Measurements from ENCODE around the gene TMED3. TPM values are rescaled to one million over a fixed set of nuclear protein-coding genes. Genes with fewer than 3 reads are reported as not detected.

TMED3 gene
- total RNA-seq = 98.2 and 104 TPM in 2 replicates

DNA sequence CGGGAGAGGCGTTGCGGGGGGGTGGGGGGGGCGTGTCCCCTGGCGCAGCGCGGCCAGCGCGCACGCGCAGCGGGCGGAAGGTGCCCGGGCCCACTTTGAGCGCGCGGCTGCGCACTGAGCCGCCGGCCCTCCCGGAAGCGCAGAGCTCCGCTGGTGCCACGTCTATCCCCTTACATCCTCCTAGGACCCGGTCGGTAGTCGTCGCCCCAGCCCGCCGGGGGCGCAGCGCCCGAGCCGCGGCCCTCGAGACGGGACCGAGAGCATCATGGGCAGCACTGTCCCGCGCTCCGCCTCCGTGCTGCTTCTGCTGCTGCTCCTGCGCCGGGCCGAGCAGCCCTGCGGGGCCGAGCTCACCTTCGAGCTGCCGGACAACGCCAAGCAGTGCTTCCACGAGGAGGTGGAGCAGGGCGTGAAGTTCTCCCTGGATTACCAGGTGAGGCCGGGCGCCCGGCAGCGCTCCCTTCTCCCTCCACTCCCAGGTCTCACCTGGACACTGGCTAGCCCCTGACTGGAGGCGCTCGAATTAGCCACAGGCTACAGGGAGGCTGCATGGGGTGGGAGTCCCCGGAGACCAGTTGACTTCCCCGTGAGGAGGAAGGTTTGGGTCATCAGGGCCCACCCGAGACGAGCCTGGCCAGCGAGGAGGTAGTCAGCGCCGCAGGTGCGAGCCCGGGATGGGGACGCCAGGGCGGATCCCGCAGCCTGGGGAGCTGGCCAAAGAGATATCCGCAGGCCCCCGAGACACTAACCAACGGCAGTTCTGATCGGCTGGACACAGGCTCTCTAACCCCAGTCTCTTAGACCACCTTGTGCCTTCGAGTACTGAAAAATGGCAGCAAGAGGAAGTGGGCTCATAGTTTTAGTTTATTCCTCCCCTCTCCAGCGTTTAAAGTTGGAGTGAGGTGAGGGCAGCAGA lies at the start of gene TMED3:
TSS of gene TMED3 (plus strand) at position 128 of the 916 bp plus-strand sequence. CDS start at position 266, 138 bp downstream.
- DNase-seq (ENCODE audit: low read depth) = peak; percentile 89
- TF ChIP-seq, protein P1, sequence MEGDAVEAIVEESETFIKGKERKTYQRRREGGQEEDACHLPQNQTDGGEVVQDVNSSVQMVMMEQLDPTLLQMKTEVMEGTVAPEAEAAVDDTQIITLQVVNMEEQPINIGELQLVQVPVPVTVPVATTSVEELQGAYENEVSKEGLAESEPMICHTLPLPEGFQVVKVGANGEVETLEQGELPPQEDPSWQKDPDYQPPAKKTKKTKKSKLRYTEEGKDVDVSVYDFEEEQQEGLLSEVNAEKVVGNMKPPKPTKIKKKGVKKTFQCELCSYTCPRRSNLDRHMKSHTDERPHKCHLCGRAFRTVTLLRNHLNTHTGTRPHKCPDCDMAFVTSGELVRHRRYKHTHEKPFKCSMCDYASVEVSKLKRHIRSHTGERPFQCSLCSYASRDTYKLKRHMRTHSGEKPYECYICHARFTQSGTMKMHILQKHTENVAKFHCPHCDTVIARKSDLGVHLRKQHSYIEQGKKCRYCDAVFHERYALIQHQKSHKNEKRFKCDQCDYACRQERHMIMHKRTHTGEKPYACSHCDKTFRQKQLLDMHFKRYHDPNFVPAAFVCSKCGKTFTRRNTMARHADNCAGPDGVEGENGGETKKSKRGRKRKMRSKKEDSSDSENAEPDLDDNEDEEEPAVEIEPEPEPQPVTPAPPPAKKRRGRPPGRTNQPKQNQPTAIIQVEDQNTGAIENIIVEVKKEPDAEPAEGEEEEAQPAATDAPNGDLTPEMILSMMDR (IDR thresholded peaks at IDR 0.05; ENCODE audit: insufficient read depth, low read depth, low read length) = peak; percentile 30
- peak within 1 kb of the TSS; percentile 95 for H3K4me3 ChIP-seq (ENCODE audit: low read depth, low read length)

DNA sequence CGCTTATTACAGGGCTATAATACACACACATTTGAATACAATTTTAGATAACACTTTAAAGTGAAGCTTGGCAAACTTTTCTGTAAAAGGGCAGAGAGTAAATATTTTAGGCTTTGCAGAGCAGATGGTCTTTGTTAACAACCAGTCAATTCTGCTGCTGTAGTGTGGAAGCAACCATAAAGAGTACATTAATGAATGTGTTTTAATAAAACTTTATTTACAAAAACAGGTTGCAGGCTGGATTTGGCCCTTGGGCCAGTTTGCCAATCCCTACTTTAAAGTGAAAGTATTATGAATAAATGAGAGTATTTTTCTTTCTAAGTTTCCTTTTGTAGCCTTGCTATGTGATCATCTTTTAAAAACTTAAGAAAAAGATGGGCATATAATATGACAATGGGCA lies 49.1 kb upstream of the TMED3 start:
- no peak for DNase-seq (ENCODE audit: low read depth)
- H3K4me3 ChIP-seq (ENCODE audit: low read depth, low read length) = no peak overlapping the region
- TF ChIP-seq, protein P1 (IDR thresholded peaks at IDR 0.05; ENCODE audit: insufficient read depth, low read depth, low read length) = no peak

DNA sequence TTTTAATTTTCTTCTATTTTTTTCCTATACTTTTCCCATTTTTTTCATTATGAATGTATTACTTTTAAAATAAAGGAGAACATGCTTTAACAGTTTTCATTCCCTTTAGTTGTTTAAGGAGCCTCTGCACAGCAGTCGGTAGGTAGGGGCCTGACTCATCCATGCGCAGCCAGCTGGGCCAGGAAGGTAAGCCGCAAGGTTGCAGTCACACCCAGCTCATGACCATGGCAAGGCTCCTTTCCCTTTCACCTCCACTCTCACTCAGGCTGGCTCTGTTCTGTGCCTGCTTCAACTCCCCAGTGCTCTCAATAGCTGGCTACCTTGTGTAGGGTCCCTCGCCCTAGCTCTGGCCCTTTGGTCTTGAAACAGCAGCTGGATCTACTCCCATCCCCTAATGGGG lies 45.7 kb upstream of the TMED3 start:
- H3K4me3 ChIP-seq (ENCODE audit: low read depth, low read length) = no peak overlapping the region
- no peak for DNase-seq (ENCODE audit: low read depth)
- TF ChIP-seq, protein P1 (IDR thresholded peaks at IDR 0.05; ENCODE audit: insufficient read depth, low read depth, low read length) = no peak

DNA sequence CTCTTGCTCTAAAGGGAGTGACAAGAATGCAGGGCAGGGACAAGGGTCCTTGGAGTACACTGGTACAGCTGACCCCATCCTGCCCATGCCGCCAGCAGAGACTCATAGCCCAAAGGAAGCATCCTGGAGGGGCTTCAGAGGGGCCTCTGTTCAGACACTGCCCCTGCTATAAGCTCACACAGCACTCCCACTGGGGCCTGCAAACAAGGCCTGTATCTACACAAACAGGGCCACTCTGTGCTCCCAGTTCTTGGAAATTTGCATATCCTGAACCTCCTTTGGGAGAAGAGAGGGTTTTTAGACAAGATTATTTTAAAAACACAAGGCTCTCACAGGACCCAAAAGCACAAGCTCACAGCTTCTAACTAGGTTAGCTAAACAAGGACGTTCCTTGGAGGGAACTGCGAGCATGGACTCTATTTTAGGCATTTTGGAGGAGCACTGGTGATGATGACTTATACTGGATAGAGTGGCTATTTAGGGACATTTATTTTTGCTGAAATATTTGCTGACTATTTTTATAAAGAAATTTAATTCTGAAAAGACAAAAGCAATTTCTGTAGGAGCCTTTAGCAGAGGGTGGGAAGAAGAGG lies 44.8 kb upstream of the TMED3 start:
- TF ChIP-seq, protein P1 (IDR thresholded peaks at IDR 0.05; ENCODE audit: insufficient read depth, low read depth, low read length) = no peak
- no peak for DNase-seq (ENCODE audit: low read depth)
- no peak overlapping the region for H3K4me3 ChIP-seq (ENCODE audit: low read depth, low read length)

DNA sequence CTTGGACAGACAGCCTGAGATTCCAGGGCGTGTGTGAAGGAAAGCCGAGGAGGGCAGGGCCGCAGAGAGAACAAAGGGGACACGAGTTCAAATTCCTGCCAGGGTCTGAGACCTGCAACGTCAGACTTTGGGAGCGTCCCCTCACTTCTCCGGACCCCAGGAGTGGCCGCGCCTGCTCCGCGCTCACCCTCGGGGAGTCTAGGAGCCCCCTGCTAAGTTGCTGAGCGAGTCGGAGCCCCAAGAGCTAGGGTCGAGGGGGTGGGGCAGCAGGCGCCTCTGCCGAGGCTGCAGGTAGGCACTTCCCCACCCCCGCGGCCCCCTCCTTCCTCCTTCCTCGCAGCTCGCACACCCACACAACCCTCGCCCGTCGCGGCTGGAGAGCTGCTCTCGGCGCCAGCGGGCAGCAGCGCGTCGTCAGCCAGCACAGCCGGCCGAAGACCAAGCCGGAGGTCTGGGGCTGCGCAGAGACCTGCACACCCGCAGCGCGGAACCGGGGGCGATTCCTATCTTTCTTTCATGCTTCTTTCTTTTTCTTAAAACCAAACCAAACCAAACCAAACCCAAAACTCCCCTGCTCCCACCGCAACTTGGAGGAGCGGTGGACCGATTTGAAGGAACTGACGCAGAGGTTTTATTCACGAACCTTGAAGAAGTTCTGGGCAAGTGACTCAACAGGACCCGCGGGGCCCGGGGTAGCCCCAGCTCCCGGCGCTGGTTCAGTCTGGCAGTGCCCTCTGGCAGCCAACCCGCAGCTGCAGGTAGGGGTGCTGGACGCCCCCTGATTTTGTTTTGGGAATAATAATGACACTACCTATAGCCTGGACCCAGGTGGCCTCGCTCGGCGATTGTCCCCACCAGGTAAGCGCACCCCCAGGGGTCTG lies 28.3 kb upstream of the TMED3 start, which contains the start of gene ANKRD34C:
TSS of gene ANKRD34C (plus strand) at position 352 of the 881 bp plus-strand sequence. CDS start 10,563 bp downstream, outside the sequence.
- no peak within 1 kb of the TSS for H3K4me3 ChIP-seq (ENCODE audit: low read depth, low read length)
- DNase-seq (ENCODE audit: low read depth) = no peak
- TF ChIP-seq, protein P1 (IDR thresholded peaks at IDR 0.05; ENCODE audit: insufficient read depth, low read depth, low read length) = no peak
